OCI-M1 (cell line): ENCODE data around the gene ZNF827.

ENCODE experiments used
- DNase-seq: peaks from one replicate; lab custom pipeline; 2025; lab: John Stamatoyannopoulos, UW

The ZNF827 gene

DNA sequence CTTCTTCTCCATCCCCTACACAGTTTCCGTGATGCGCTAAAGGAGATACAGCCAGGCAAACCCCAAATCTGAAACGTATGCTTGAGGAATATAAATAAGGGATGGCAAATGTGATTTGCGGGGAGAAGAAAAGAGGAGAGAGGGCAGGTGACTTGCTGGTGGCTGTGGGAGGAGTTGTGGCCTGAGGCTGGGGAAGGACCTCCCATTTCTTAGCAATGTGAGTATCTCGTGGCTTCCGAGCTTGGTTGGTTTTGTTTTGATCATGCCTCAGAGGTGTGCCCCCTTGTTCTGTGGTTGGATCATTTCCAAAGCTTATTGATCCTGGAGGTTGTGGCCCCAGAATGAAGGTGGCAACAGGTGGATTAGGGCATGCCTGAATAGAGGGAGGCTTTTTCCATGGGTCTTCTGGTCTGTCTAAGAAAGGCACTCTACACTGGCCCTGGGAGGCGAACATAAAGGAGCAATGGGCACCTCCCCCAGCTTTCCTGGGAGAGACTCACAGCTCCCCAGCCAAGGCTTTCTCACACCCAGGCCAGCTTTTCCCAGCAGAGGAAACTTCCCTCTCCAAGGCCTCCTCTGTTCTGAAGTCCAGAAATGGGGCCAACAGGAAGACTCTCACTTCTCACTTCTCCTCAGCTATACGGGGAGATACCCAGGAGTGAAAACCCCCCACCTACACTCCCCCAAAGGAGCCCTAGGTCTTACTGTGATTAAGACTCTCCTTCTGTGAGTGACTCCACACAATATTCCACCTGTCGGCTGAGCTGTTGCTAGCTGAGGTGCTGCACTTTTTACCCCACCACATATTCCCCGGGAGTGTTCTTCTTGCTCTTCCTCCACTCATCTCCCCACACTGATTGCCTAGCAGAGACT is 218.6 kb downstream of the ZNF827 start:
- peak; percentile 42 for DNase-seq

GRCh38 chr4:145716661-145717200 is 221.9 kb downstream of the ZNF827 start:
- no peak for DNase-seq

DNA sequence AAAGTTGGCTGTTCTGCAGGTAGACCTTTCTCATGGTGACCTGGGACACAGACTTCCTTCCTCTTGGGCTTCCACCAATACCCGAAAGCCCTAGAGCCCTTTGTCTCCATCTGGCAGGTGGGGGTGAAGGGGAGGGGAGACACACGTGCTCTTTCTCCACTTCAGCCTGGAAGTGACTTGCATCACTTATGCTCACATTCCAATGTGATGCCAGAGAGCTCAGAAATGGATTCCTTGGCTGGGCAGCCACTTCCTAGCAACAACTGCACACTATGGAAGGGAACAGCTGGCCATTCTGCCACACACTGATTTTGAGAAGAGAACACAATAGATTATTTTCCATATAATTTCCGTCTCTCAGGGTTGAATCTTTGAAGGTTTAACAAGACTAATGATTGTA is 222.4 kb downstream of the ZNF827 start:
- DNase-seq, result no peak

DNA sequence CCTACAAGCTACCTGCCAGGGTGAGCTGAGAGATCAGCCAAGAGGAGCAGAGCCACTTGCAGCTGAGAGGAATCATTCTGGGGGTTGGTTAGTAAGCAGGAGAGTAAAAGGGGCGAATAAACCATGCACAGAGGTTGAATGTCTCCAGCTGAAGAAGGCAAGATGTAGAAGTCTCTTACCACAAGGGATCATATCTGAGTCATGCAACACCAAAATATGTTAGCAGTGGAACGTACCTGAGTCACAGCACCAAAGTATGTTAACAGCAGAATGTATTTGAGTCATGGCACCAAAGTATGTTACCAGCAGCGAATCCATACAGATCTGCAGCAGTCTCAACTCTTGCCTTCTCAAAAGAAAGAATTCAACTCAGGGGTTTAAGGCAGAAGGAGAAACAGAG is 228.8 kb downstream of the ZNF827 start:
- DNase-seq, result no peak

DNA sequence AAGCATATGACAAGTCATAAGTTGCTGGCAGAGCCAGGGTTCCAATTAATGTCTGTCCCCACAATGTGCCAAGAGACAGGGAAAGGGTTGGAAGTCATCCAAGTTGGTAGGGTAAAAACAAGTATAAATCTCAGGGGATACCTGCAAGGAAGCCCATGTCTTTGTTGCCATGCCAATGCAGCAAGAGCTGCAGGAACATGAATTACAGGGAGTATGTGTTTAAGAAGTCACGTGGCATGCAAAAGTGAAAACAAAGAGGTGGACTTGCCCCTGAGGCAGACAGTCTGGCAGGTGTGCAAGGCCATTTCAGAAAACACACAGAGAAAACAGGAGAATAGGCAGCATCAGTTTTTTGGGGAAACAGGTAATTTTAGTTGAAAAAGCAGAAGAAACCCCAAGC is 229.3 kb downstream of the ZNF827 start:
- DNase-seq, result no peak
